Effector memory CD4-positive, alpha-beta T cell (primary cell): ENCODE data around the gene SHLD3.
"Not testable (repeated sequence)": the region's sequence is repeated elsewhere in the genome, so short reads cannot be mapped to it uniquely, and the experiment has no call there.

Experiments
- DNase-seq, 3 donors: peaks; one replicate each; pipeline ENCODE4 v3.0.0-alpha.2; 2020
- H3K27ac ChIP-seq: 2 replicates; pipeline ENCODE4 v1.7.0; 2013; ENCODE audit warnings: mild to moderate bottlenecking, low read length, moderate library complexity; ENCODE audit not compliant: insufficient read depth, poor library complexity, severe bottlenecking
- H3K27me3 ChIP-seq: replicated peaks from 2 replicates; pipeline ENCODE4 v1.7.0; 2013; ENCODE audit warnings: mild to moderate bottlenecking, low read length; ENCODE audit not compliant: insufficient read depth, control insufficient read depth, poor library complexity, severe bottlenecking
- H3K36me3 ChIP-seq: 2 replicates; pipeline ENCODE4 v1.7.0; 2013; ENCODE audit warnings: mild to moderate bottlenecking, low read length, moderate library complexity; ENCODE audit not compliant: control insufficient read depth, insufficient read depth
- H3K4me1 ChIP-seq: 2 replicates; pipeline ENCODE4 v1.7.0; 2013; ENCODE audit warnings: low read length, mild to moderate bottlenecking; ENCODE audit not compliant: control insufficient read depth, insufficient read depth, poor library complexity, severe bottlenecking
- H3K4me3 ChIP-seq: 2 replicates; pipeline ENCODE4 v1.7.0; 2013; ENCODE audit warnings: low read length, low read depth, mild to moderate bottlenecking; ENCODE audit not compliant: insufficient read depth, poor library complexity, severe bottlenecking
- H3K9me3 ChIP-seq: 2 replicates; pipeline ENCODE4 v1.7.0; 2013; ENCODE audit warnings: mild to moderate bottlenecking, low read length, moderate library complexity; ENCODE audit not compliant: control insufficient read depth

SHLD3 gene

DNA sequence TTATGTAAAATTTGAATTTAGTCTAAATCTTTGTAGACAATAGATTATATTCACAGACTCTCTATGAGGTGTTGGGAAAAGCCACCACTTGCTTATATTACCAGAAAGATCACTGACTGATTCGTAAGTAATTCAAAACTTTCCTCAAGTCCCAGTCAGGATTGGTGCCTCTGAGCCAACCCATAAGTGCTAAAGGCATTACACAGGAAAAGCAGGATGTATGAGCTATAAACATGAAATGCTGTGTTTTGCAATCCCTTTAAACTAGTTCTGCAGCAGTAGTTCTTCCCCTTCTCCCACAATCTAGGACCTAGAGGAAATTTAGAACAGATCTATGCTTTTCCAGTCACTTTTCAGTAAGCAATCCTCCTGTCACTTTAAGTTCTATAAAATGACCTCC lies 48.0 kb downstream of the SHLD3 start:
- no peaks in the 10 kb centered on the region for H3K27me3 ChIP-seq
- no peak overlapping the region for H3K4me3 ChIP-seq
- no peak for DNase-seq
- H3K9me3 ChIP-seq: no peaks in the 10 kb centered on the region
- H3K27ac ChIP-seq: no peak overlapping the region
- no peaks in the 10 kb centered on the region for H3K4me1 ChIP-seq
- peaks cover 69% of the 10 kb centered on the region for H3K36me3 ChIP-seq

- Histone ChIP-seq H3K9me3 (no peaks in the 10 kb centered on the region), H3K4me1 (no peaks in the 10 kb centered on the region), H3K36me3 (peaks cover 64% of the 10 kb centered on the region), H3K27me3 (no peaks in the 10 kb centered on the region), H3K4me3 (no peak overlapping the region), H3K27ac (no peak overlapping the region)
- no peak for DNase-seq
Measured at GRCh38 chr5:65674749-65675148, 49.9 kb downstream of the SHLD3 start.

- H3K4me3 ChIP-seq, H3K27me3 ChIP-seq, DNase-seq, H3K9me3 ChIP-seq, H3K27ac ChIP-seq, H3K4me1 ChIP-seq: not testable (repeated sequence)
- H3K36me3 ChIP-seq: peaks cover 61% of the 10 kb centered on the region
Measured at GRCh38 chr5:65676056-65676455, 51.2 kb downstream of the SHLD3 start.
